ENCODE data around the gene RINT1.
A peak's percentile ranks its signal among the peaks of the same experiment; 100 is the strongest.

RINT1 gene

DNA sequence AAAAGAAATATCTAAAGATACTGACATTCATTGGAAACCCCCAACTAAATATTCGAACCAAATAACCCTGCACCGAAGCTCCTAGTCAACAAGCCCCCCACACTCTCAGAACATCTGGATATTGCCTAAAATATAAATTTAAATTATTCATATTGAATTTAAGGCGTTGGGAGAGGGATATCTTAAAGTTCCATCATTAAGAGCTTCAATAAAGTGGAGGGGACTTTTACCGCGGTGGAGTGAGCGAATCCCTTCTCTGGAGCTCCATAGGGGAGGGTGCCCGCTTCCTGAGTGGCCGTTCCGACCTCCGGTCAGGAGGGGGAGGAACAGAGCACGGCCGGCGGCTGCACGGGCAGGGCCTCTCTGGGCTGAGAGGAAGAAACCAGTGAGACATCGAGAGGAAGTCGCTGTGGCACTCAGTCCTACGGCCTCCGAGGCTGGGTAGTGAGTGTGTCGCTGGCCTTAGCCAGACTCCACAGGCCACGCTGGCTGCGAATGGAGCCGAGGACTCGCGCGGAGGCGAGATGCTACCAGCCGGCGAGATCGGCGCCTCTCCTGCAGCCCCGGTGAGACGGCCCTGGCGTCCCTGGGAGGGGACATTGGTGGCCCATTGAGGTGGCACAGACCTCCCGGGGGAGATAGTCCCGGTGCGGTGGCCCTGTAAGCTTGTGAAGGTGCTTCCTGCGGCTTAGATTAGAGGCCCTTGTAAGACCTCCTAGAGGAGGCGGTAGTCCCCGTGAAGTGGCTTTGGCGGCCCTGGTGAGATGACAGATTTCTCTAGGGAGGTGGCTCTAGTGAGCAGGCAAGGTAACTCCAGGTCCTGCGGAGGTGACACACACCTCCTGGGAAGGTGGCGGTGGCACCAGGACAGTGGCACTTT lies at the start of gene RINT1:
Gene RINT1, plus strand, starts transcription at position 410 of the 880 bp plus-strand sequence. Its CDS starts 115 bp downstream, at position 525.
- H3K79me2 ChIP-seq (ENCODE audit: insufficient read depth, low read length) = peaks cover 27% of the 10 kb centered on the region
- H3K4me3 ChIP-seq (ENCODE audit: low read depth in 1 of 2, low read length in 2 of 2) = peak within 1 kb of the TSS; percentile 84 to 95
- peaks cover 19% of the 10 kb centered on the region for H3K36me3 ChIP-seq (ENCODE audit: insufficient read depth, low read length)
- peaks cover 32% of the 10 kb centered on the region for H3K4me1 ChIP-seq (ENCODE audit: insufficient read depth, low read length)
- H3K27me3 ChIP-seq (ENCODE audit: insufficient read depth, low read length, poor library complexity) = no peaks in the 10 kb centered on the region
- no peaks in the 10 kb centered on the region for H3K9me3 ChIP-seq (ENCODE audit: insufficient read depth, low read length, severe bottlenecking)
- peak; percentile 94 for DNase-seq
- H4K20me1 ChIP-seq (ENCODE audit: insufficient read depth, low read length) = no peaks in the 10 kb centered on the region
- H3K9ac ChIP-seq (ENCODE audit: low read depth, low read length) = peak within 1 kb of the TSS; percentile 86
- no peak for TF ChIP-seq EZH2 (IDR thresholded peaks at IDR 0.05; ENCODE audit: borderline replicate concordance, low read depth, low read length, severe bottlenecking)
- TF ChIP-seq, protein P1, sequence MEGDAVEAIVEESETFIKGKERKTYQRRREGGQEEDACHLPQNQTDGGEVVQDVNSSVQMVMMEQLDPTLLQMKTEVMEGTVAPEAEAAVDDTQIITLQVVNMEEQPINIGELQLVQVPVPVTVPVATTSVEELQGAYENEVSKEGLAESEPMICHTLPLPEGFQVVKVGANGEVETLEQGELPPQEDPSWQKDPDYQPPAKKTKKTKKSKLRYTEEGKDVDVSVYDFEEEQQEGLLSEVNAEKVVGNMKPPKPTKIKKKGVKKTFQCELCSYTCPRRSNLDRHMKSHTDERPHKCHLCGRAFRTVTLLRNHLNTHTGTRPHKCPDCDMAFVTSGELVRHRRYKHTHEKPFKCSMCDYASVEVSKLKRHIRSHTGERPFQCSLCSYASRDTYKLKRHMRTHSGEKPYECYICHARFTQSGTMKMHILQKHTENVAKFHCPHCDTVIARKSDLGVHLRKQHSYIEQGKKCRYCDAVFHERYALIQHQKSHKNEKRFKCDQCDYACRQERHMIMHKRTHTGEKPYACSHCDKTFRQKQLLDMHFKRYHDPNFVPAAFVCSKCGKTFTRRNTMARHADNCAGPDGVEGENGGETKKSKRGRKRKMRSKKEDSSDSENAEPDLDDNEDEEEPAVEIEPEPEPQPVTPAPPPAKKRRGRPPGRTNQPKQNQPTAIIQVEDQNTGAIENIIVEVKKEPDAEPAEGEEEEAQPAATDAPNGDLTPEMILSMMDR (IDR thresholded peaks at IDR 0.05; ENCODE audit: borderline replicate concordance, extremely low read depth, low read length, poor library complexity, severe bottlenecking) = peak; percentile 95
- peak; percentile 97 for ATAC-seq (ENCODE audit: insufficient read depth, low read depth)
- peak within 1 kb of the TSS; percentile 74 for H3K4me2 ChIP-seq (ENCODE audit: insufficient read depth, low read length)
- H2AFZ ChIP-seq (ENCODE audit: low read depth, low read length) = peak within 1 kb of the TSS; percentile 99
- H3K27ac ChIP-seq (ENCODE audit: low read length) = peak within 1 kb of the TSS; percentile 89

DNA sequence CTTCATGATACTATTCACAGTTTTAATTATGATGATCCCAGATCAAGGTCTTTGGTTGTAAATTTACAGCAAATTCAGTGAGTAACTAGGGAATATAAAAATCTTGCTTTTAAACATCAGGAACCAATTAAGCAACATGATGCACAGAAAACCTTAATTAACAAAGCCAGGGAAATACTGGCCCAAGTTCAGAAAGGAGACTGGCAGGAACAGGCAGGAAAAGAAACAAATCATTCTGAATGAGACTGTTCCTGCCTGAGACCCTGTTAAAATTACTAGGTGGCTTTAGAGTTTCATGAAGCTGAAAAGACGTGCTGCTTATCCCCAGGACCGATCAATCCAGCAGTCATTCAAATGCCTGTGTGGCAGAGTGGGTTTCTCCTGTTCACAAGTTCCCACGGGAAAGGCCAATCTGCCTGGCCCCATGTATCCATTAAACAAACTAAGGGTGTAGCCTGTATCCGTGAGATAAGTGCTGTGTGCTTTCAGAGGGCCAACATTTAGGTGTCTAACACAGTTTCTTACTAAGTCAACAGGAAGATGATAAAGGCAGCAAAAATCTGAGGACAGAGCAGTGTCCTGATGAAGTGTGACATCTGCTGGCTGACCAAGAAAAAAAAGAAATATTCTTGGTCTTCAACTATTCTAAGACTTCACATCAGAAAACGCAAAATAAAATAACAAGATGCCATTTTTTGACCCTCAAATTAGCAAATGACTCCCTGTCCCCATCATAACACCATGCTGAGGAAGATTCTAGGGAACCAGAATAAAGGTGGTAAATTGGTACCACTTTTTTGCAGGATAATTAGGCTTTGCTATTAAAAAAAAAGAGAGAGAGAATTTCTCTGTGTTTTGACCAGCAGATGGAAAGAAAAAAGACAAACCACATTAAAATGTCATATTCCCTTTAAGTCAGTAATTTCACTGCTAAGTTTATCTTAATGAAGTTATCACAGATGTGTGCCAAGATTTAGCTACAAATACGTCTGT lies 44.1 kb upstream of the RINT1 start:
- H3K9ac ChIP-seq (ENCODE audit: low read depth, low read length) = no peak overlapping the region
- 0 out of 2 replicates have a peak overlapping the region, but pooled peaks have one; percentile 22 for H2AFZ ChIP-seq (ENCODE audit: low read depth, low read length)
- H3K79me2 ChIP-seq (ENCODE audit: insufficient read depth, low read length) = no peaks in the 10 kb centered on the region
- no peaks in the 10 kb centered on the region for H3K9me3 ChIP-seq (ENCODE audit: insufficient read depth, low read length, severe bottlenecking)
- DNase-seq (no peak), ATAC-seq (ENCODE audit: insufficient read depth, low read depth) (peak; percentile 58; the same call in 1 of the 3 replicates)
- H3K4me1 ChIP-seq (ENCODE audit: insufficient read depth, low read length) = no peaks in the 10 kb centered on the region
- H3K27me3 ChIP-seq (ENCODE audit: insufficient read depth, low read length, poor library complexity) = no peaks in the 10 kb centered on the region
- peaks cover 22% of the 10 kb centered on the region; the same call in 1 of the 2 replicates for H3K36me3 ChIP-seq (ENCODE audit: insufficient read depth, low read length)
- H4K20me1 ChIP-seq (ENCODE audit: insufficient read depth, low read length) = no peaks in the 10 kb centered on the region
- TF ChIP-seq, protein P1 (IDR thresholded peaks at IDR 0.05; ENCODE audit: borderline replicate concordance, extremely low read depth, low read length, poor library complexity, severe bottlenecking) = peak; percentile 54
- no peak for TF ChIP-seq EZH2 (IDR thresholded peaks at IDR 0.05; ENCODE audit: borderline replicate concordance, low read depth, low read length, severe bottlenecking)
- H3K4me3 ChIP-seq (ENCODE audit: low read depth in 1 of 2, low read length in 2 of 2) = no peak overlapping the region
- H3K4me2 ChIP-seq (ENCODE audit: insufficient read depth, low read length) = no peak overlapping the region
- peak overlapping the region; percentile 36; the same call in 1 of the 2 replicates for H3K27ac ChIP-seq (ENCODE audit: low read length)

DNA sequence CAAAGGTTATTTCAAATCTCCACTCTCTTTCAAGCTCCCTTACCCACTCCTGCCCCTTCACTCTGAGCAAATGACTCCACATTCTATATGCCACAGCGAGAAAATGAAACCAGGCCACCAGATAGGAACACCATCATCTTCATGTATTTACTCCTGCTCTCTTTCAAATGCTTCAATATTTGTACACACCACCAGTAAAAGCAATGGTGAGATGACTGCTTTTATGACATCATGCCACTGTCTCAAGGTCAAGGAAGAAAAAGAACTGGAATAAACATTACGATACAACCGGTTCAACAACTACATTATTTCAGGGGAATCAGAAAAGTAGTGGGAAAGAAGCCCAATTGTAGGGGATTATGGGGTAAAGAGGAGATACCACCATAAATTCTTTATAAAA lies 42.6 kb upstream of the RINT1 start:
- Histone ChIP-seq H3K9ac (ENCODE audit: low read depth, low read length) (no peak overlapping the region), H4K20me1 (ENCODE audit: insufficient read depth, low read length) (no peaks in the 10 kb centered on the region), H3K79me2 (ENCODE audit: insufficient read depth, low read length) (no peaks in the 10 kb centered on the region), H2AFZ (ENCODE audit: low read depth, low read length) (no peak overlapping the region), H3K9me3 (ENCODE audit: insufficient read depth, low read length, severe bottlenecking) (no peaks in the 10 kb centered on the region), H3K4me2 (ENCODE audit: insufficient read depth, low read length) (no peak overlapping the region), H3K4me3 (ENCODE audit: low read depth in 1 of 2, low read length in 2 of 2) (no peak overlapping the region), H3K27ac (ENCODE audit: low read length) (no peak overlapping the region), H3K4me1 (ENCODE audit: insufficient read depth, low read length) (no peaks in the 10 kb centered on the region), H3K36me3 (ENCODE audit: insufficient read depth, low read length) (peaks cover 22% of the 10 kb centered on the region; the same call in 1 of the 2 replicates), H3K27me3 (ENCODE audit: insufficient read depth, low read length, poor library complexity) (no peaks in the 10 kb centered on the region)
- ATAC-seq (ENCODE audit: insufficient read depth, low read depth) = no peak
- no peak for DNase-seq
- TF ChIP-seq, protein P1 (IDR thresholded peaks at IDR 0.05; ENCODE audit: borderline replicate concordance, extremely low read depth, low read length, poor library complexity, severe bottlenecking) = no peak
- no peak for TF ChIP-seq EZH2 (IDR thresholded peaks at IDR 0.05; ENCODE audit: borderline replicate concordance, low read depth, low read length, severe bottlenecking)

Data from DND-41 (cell line).